ENCODE results near the gene CHERP.

DNA sequence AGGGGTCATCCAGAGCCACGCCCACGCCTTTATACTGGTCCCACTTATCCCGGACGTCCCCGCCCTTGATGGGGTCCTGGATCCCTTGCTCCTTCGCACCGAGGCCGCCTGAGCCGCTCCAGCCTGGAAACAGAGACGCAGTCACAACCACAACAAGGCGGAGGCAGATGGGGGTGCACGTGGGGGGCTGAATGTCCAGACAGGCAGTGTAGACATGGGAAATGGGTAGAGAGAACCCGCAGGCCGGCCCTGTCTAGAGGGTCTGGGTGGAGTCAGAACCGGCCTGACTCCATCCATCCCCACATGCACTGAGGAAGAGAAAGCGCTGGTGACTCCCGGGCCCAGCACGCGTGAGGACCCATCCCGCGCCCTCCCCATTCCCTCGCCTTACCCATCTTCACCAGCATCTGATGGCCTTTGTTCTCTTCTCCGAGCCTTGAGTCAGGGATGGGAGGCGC is 23.0 kb downstream of the CHERP start:
- TF ChIP-seq, protein P1, sequence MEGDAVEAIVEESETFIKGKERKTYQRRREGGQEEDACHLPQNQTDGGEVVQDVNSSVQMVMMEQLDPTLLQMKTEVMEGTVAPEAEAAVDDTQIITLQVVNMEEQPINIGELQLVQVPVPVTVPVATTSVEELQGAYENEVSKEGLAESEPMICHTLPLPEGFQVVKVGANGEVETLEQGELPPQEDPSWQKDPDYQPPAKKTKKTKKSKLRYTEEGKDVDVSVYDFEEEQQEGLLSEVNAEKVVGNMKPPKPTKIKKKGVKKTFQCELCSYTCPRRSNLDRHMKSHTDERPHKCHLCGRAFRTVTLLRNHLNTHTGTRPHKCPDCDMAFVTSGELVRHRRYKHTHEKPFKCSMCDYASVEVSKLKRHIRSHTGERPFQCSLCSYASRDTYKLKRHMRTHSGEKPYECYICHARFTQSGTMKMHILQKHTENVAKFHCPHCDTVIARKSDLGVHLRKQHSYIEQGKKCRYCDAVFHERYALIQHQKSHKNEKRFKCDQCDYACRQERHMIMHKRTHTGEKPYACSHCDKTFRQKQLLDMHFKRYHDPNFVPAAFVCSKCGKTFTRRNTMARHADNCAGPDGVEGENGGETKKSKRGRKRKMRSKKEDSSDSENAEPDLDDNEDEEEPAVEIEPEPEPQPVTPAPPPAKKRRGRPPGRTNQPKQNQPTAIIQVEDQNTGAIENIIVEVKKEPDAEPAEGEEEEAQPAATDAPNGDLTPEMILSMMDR (IDR thresholded peaks at IDR 0.05): no peak
- no peak for TF ChIP-seq EZH2 (IDR thresholded peaks at IDR 0.05; ENCODE audit: borderline replicate concordance, insufficient read depth, low read depth, low read length, poor library complexity, severe bottlenecking)
